Esophagus squamous epithelium (tissue), 5 donors: Measurements from ENCODE around the gene FRMD4A. TPM values are rescaled to one million over a fixed set of nuclear protein-coding genes. Genes with fewer than 3 reads are reported as not detected.
"Not testable (repeated sequence)": the region's sequence is repeated elsewhere in the genome, so short reads cannot be mapped to it uniquely, and the experiment has no call there.

ENCODE experiments used
- DNase-seq: peaks from one replicate; lab custom pipeline; 2025; lab: John Stamatoyannopoulos, UW
- H3K27ac ChIP-seq, 4 donors: fragments of 200-600 bp; sonication (generic); one replicate each; pipeline ENCODE4 v1.5.1; 2016 to 2019; ENCODE audit warnings: mild to moderate bottlenecking in 1 of 4
- H3K27me3 ChIP-seq, 4 donors: fragments of 200-600 bp; sonication (generic); 1 replicate in 3 of 4; 2 replicates in 1 of 4; pipeline versions ENCODE4 v1.5.1 to v1.6.0; 2017 to 2021; ENCODE audit warnings: antibody characterized with exemption in 1 of 4
- H3K36me3 ChIP-seq, 3 donors: fragments of 200-600 bp; sonication (generic); one replicate each; pipeline ENCODE4 v1.5.1; 2016 to 2019
- H3K4me1 ChIP-seq, 3 donors: fragments of 200-600 bp; sonication (generic); one replicate each; pipeline ENCODE4 v1.5.1; 2017 to 2019
- H3K4me3 ChIP-seq, 4 donors: fragments of 200-600 bp; sonication (generic); 1 replicate in 3 of 4; 2 replicates in 1 of 4; pipeline ENCODE4 v1.5.1; 2016 to 2019; ENCODE audit warnings: mild to moderate bottlenecking in 2 of 4, moderate library complexity in 1 of 4
- H3K9me3 ChIP-seq, 3 donors: fragments of 200-600 bp; sonication (generic); one replicate each; pipeline ENCODE4 v1.5.1; 2016 to 2019
- POLR2A ChIP-seq, 4 donors: fragments of 450-650 bp; IDR thresholded peaks; one replicate each; pipeline ENCODE4 v1.6.1; 2017; ENCODE audit warnings: antibody characterized with exemption in 4 of 4, mild to moderate bottlenecking in 4 of 4, moderate library complexity in 3 of 4
- WGBS, 2 donors: methylation state at CpG; one replicate each; pipeline ENCODE4 v1.1.5; 2018; 5-methylcytosine and 5-hydroxymethylcytosine counted together
- intact Hi-C: fragments of 100-400 bp; cut with DNase I; formaldehyde crosslinking; loops from one replicate; pipeline ENCODE4 v1.15.0; 2022
- total RNA-seq, 4 donors: library from RNA; depleted of rRNA; stranded (reverse); fragments of >200 nt; gene quantifications; one replicate each; pipeline ENCODE4 v1.1.0, GENCODE V29; 2016
- TF ChIP-seq, protein P1 (sequence below), 6 experiments: fragments of 450-650 bp in 4 of 6; fragments of 200-600 bp in 2 of 6; sonication (generic) in 2 of 6; IDR thresholded peaks; one replicate each; pipeline ENCODE4 v1.5.1; 2016 to 2019; ENCODE audit warnings: antibody characterized with exemption in 6 of 6, mild to moderate bottlenecking in 4 of 6, moderate library complexity in 4 of 6
- donor health status: DM: yes; HTN: yes; CAD: no.

FRMD4A gene
- total RNA-seq, 4 donors from 2014 or later = 7.3 to 15.3 (median 8.6) TPM

DNA sequence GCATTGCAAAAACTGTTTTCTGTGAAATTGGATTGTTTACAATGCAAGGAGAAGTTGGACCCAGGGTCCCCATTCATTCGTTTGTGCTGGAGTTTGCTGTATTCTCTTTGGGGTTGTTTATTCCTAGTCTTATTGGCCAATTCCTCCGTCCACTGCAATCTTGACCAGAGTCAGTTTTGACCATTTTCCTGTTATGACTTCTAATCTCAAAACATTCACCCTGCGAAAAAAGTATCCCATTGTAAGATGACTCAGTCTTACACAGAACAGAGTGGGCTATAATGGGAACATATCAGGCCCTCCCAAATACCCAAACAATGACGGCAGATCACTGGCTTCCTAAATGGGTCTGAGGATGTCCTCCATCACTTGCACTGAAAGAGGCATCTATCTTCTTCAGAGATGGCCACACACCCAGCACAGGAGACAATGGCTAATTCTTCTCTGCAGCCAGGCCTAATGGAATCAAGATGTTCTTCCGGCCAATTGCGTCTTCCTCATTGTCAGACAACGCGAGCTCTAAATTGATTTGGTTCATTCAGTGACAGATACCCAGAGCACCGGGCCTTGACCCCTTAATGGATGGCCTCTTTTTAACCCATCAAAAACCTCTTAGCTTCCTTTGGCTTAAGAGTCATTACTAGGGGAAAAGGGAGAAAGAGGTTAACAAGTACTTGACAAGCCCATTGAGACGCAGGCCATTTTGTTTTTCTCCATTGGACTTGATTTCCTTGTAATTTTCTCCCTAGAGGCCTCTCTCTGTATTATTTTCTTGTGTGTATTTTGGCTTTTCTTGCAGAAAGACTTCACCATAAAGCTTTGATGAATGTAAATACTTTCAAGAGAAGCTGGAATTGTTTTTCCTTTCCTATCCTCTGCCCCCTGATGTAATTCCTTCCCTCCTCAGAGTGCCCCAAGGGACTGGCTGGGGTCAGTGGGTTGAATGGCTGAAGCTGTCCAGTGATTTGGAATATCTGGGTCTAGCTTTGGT lies 614.3 kb downstream of the FRMD4A start:
- H3K27ac ChIP-seq = peak overlapping the region in 1 of 4 donors; percentile 87
- H3K27me3 ChIP-seq = no peaks in the 10 kb centered on the region
- DNase-seq = no peak
- H3K4me3 ChIP-seq = no peak overlapping the region
- intact Hi-C loops = no loop called here
- H3K9me3 ChIP-seq = no peaks in the 10 kb centered on the region
- TF ChIP-seq POLR2A (IDR thresholded peaks at IDR 0.05) = no peak
- TF ChIP-seq, protein P1, sequence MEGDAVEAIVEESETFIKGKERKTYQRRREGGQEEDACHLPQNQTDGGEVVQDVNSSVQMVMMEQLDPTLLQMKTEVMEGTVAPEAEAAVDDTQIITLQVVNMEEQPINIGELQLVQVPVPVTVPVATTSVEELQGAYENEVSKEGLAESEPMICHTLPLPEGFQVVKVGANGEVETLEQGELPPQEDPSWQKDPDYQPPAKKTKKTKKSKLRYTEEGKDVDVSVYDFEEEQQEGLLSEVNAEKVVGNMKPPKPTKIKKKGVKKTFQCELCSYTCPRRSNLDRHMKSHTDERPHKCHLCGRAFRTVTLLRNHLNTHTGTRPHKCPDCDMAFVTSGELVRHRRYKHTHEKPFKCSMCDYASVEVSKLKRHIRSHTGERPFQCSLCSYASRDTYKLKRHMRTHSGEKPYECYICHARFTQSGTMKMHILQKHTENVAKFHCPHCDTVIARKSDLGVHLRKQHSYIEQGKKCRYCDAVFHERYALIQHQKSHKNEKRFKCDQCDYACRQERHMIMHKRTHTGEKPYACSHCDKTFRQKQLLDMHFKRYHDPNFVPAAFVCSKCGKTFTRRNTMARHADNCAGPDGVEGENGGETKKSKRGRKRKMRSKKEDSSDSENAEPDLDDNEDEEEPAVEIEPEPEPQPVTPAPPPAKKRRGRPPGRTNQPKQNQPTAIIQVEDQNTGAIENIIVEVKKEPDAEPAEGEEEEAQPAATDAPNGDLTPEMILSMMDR (IDR thresholded peaks at IDR 0.05) = no peak
- H3K36me3 ChIP-seq = no peaks in the 10 kb centered on the region
- peaks cover 23 to 59% (median 26%) of the 10 kb centered on the region in 3 donors for H3K4me1 ChIP-seq
- WGBS, 2 donors = 74 to 91% methylated on average over 10 of the region's 10 CpGs

DNA sequence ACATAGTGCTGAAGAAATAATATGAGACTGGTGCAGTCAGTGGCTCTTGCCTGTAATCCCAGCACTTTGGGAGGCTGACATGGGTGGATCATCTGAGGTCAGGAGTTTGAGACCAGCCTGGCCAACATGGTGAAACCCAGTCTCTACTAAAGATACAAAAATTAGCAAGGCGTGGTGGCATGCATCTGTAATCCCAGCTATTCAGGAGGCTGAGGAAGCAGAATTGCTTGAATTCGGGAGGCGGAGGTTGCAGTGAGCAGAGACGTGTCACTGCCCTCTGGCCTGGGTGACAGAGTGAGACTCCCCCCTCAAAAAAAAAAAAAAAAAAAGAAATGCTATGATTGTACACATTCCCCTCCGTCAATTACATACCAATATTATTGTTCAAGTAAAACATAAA lies 615.1 kb downstream of the FRMD4A start:
- H3K27me3 ChIP-seq, H3K9me3 ChIP-seq, H3K27ac ChIP-seq, DNase-seq, H3K36me3 ChIP-seq, H3K4me3 ChIP-seq, intact Hi-C loops: not testable (repeated sequence)
- peaks cover 23 to 61% (median 26%) of the 10 kb centered on the region in 3 donors for H3K4me1 ChIP-seq
- 63 to 70% methylated on average over 4 to 5 of the region's 5 CpGs for WGBS, 2 donors

DNA sequence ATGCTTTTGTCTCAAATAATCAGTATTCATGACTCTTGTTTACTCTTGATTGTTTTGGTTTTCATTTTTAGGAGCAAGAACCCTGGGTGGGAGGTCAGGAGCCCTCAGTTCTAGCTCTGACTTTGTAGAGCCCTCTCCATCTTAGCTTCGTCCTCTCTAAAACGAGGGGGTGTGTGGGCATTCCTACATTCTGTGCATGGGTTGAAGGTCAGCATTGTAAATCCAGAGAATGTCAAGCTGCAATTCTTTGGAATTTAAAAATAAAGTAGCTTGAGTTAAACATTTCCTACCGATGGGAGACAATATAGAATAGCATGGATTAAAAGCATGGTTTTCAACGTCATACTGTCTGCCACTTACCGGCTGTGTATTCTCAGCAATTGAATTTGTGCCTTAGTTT lies 615.6 kb downstream of the FRMD4A start:
- TF ChIP-seq POLR2A (IDR thresholded peaks at IDR 0.05) = no peak
- TF ChIP-seq, protein P1 (IDR thresholded peaks at IDR 0.05) = no peak
- no peaks in the 10 kb centered on the region for H3K9me3 ChIP-seq
- H3K27me3 ChIP-seq = no peaks in the 10 kb centered on the region
- H3K4me3 ChIP-seq = no peak overlapping the region
- WGBS, 2 donors = 83 to 94% methylated on average over 5 of the region's 5 CpGs
- no peak overlapping the region for H3K27ac ChIP-seq
- DNase-seq = no peak
- intact Hi-C loops = no loop called here
- peaks cover 23 to 65% (median 28%) of the 10 kb centered on the region in 3 donors for H3K4me1 ChIP-seq
- no peaks in the 10 kb centered on the region for H3K36me3 ChIP-seq

DNA sequence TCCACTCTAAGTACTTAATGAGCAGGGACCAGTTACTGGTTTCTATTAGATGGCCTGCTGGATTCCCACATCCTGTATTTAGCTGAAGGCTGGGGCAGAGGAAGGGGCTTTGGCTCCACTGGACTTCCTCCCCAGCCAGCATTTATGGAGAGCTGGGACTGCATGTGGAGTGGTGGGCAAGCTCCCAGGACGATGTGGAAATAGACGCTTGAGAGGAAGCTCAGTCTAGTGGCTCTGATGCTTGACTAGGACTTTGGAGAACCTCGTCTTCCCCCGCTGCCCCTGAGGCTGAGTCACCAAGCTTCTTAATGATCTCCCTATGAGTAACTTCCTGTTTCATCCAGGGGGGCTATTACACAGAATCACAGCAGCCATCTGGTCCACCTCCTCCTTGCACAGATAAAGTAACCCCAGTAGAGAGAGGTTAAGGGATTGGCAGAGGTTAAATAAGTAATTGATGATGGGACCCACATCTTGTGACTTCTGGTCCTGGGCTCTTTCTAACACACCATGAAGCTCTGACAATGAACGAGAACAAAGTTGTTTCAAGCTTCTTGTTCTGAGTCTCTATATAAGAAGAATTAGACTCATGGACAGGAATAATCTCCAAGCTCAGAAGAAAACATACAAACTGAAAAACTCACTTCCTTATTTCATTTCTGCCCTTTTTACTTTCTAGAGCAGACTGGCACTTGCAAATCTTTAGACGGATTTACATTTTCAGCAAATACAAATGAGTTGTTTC lies 617.7 kb downstream of the FRMD4A start:
- 14 to 36% methylated on average over 6 of the region's 6 CpGs for WGBS, 2 donors
- peak overlapping the region in 2 of 4 donors; percentile 33 to 60 for H3K27ac ChIP-seq
- H3K4me3 ChIP-seq = no peak overlapping the region
- H3K36me3 ChIP-seq = no peaks in the 10 kb centered on the region
- H3K27me3 ChIP-seq = no peaks in the 10 kb centered on the region
- no peaks in the 10 kb centered on the region for H3K9me3 ChIP-seq
- peaks cover 19 to 65% (median 23%) of the 10 kb centered on the region in 3 donors for H3K4me1 ChIP-seq
- no peak for TF ChIP-seq POLR2A (IDR thresholded peaks at IDR 0.05)
- TF ChIP-seq, protein P1 (IDR thresholded peaks at IDR 0.05) = no peak
- peak; percentile 15 for DNase-seq
- intact Hi-C loops = no loop called here

DNA sequence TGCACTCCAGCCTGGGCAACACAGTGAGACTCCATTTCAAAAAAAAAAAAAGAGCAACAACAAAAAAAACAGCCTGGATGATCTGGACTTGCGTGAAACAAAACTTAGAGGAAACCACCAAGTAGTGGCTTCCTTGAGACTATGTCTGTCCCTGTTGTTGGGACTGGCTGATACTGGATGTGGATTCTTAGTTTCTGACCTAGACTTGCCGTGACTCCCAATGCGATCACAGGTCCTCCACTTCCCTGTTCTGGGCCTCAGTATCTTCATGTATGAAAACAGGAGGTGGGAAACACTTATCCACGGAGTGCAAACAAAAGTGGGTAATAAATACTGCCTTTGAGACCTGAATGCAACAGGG lies 618.3 kb downstream of the FRMD4A start:
- peaks cover 19 to 65% (median 26%) of the 10 kb centered on the region in 3 donors for H3K4me1 ChIP-seq
- H3K27ac ChIP-seq = peak overlapping the region in 2 of 4 donors; percentile 33 to 60
- no peaks in the 10 kb centered on the region for H3K9me3 ChIP-seq
- no peak for DNase-seq
- H3K27me3 ChIP-seq = no peaks in the 10 kb centered on the region
- intact Hi-C loops = no loop called here
- H3K4me3 ChIP-seq = no peak overlapping the region
- no peak for TF ChIP-seq POLR2A (IDR thresholded peaks at IDR 0.05)
- TF ChIP-seq, protein P1 (IDR thresholded peaks at IDR 0.05) = no peak
- no peaks in the 10 kb centered on the region for H3K36me3 ChIP-seq
- 70 to 90% methylated on average over 4 of the region's 4 CpGs for WGBS, 2 donors
